ENCODE results near the gene CYP2E1. TPM values are rescaled to one million over a fixed set of nuclear protein-coding genes. Genes with fewer than 3 reads are reported as not detected.
"Not testable (repeated sequence)": the region's sequence is repeated elsewhere in the genome, so short reads cannot be mapped to it uniquely, and the experiment has no call there.

CYP2E1 gene
- total RNA-seq, 8 experiments from 2014 or later = 0.33 to 2.7 (median 1.3) TPM

DNA sequence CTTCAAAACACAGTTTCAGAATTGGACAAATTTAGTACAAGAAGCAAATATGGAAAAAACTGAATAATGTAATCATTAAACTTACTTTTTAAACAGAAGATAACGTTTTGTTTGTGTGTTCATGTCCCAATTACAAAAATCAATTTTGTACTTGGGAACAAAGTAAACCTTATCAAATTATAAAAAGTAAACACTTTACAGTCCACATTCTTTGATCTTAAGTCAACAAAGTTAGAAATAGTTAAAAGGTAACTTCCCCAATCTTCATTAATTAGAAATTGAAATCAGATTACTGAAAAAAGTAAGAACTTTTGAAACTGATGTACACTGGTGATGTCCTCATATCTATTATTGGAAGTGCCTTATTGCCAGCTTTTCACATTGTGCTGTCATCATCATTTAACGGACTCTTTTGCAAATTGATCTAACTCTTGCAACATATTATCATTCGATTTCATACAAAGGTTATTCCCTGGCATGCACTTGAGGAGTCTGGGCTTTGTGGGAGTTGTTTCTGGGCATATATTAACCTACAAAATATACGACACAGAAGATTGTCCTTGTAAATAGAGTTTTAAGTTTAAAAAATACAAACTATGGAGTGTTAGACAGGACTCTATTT lies 15.1 kb upstream of the CYP2E1 start:
- Histone ChIP-seq H3K4me3 (no peak overlapping the region), H3K27ac (no peak overlapping the region), H3K4me1 (replicated peaks in 1 of 2) (no peaks in the 10 kb centered on the region)
- in situ Hi-C loops (cut with MboI; ENCODE audit: low pct_unique_long_range_greater_than_20kb in 2 of 9, low sequenced_read_pairs in 9 of 9, unreplicated experiment in 9 of 9) = no loop called here
- ATAC-seq (replicated peaks in 6 of 8) = no peak
- WGBS, 10 experiments = 0 to 27% (median 15%) methylated on average over 2 to 4 of the region's 4 CpGs

DNA sequence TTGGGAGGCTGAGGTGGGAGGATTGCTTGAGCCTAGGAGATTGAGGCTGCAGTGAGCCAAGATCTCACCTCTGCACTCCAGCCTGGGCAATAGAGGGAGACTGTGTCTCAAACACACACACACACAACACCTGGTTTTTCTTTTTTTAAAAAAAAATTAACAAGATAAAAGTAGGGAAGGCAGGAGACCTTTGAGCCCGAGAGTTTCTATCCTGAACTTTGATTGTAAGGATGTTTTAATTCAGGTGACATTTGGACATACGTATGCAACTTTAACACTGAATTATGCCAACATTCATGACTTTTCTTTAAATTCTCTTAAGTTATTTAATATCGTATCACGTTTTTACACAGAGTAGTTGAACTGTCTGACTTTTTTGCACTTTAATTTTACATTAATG lies 11.7 kb upstream of the CYP2E1 start:
- Histone ChIP-seq H3K4me1 (replicated peaks in 1 of 2) (no peaks in the 10 kb centered on the region), H3K27ac (no peak overlapping the region), H3K4me3 (no peak overlapping the region)
- in situ Hi-C loops (cut with MboI; ENCODE audit: low pct_unique_long_range_greater_than_20kb in 2 of 9, low sequenced_read_pairs in 9 of 9, unreplicated experiment in 9 of 9) = no loop called here
- 0 to 69% (median 52%) methylated on average over 1 to 4 of the region's 4 CpGs for WGBS, 10 experiments
- ATAC-seq (replicated peaks in 6 of 8) = no peak

DNA sequence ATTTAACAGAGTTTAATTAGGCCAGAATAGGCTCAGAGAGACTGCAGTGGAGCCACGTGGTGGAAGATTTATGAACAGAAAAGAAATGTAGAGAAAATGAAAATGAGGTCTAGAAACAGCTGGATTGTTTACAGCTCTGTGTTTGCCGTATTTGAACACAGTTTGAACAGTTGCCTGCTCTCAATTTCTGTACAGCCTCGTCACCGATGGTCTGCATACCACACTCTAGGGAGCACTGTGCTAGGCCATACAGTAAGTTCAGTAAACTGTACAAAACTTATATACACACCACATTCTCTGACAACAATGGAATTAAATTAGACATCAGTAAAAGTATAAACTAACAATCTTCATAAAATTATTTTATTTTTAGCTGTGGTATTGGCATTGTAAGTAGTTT lies 11.1 kb upstream of the CYP2E1 start:
- 0 to 69% (median 28%) methylated on average over 1 to 4 of the region's 4 CpGs for WGBS, 10 experiments
- in situ Hi-C loops (cut with MboI; ENCODE audit: low pct_unique_long_range_greater_than_20kb in 2 of 9, low sequenced_read_pairs in 9 of 9, unreplicated experiment in 9 of 9) = no loop called here
- ATAC-seq (replicated peaks in 6 of 8) = no peak
- Histone ChIP-seq H3K4me3 (no peak overlapping the region), H3K4me1 (replicated peaks in 1 of 2) (no peaks in the 10 kb centered on the region), H3K27ac (no peak overlapping the region)

DNA sequence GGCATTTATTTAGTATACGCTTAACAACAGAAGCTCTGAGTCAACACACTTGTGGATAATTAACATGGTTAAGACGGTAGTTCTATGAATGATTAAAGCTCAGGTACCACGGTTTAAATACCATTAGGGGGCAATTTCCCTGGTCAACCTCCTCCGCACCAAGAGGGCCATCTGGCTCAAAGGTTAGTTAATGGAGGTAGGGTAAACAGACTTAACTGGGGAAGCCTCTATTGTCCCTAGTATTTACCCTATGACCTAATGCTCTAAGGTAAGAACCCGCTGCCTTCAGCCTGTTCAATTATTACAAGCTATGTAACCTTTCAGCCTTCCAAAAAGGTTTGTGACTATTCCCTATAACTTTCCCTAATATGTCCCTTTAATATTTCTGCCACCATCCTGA lies 8.6 kb upstream of the CYP2E1 start:
- WGBS, 10 experiments = 23 to 100% (median 54%) methylated on average over 1 to 5 of the region's 5 CpGs; no CpG with 5 or more reads in 2 of the 10 experiments
- in situ Hi-C loops (cut with MboI; ENCODE audit: low pct_unique_long_range_greater_than_20kb in 2 of 9, low sequenced_read_pairs in 9 of 9, unreplicated experiment in 9 of 9); H3K4me1 ChIP-seq (replicated peaks in 1 of 2); H3K4me3 ChIP-seq; ATAC-seq (replicated peaks in 6 of 8); H3K27ac ChIP-seq: not testable (repeated sequence)

DNA sequence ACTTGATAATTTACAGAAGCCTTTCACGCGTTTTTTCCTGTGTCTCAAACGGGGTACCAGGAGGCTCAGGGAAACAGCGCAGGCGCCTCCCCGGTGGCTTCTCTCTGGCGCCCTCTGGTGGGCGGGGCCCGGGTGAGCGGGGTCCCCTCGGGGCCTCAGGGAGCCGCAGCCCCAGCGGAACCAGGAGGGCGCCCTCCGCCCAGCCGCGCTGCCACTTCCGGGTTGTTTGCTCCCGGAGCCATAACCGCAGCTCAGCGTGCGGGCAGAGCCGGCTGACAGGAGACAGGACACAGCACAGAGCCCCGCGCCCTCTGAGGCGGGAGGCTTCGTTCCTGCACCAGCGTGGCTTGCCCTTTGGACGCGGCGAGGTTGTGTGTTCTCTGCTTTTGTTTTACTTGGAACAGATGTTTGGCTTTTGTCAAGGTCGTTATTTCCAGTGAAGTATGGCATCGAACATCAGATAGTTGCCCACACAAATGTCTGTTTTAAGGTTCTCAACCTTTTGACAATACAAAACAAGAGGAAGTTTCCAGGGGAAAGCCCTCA lies 6.9 kb upstream of the CYP2E1 start:
- peak in 4 of 8 experiments; percentile 16 to 99 (median 98) for ATAC-seq (replicated peaks in 6 of 8)
- Histone ChIP-seq H3K4me1 (replicated peaks in 1 of 2) (no peaks in the 10 kb centered on the region), H3K27ac (no peak overlapping the region), H3K4me3 (no peak overlapping the region)
- in situ Hi-C loops (cut with MboI; ENCODE audit: low pct_unique_long_range_greater_than_20kb in 2 of 9, low sequenced_read_pairs in 9 of 9, unreplicated experiment in 9 of 9) = no loop called here
- 0 to 82% (median 27%) methylated on average over 1 to 21 of the region's 33 CpGs; no CpG with 5 or more reads in 2 of the 10 experiments for WGBS, 10 experiments

DNA sequence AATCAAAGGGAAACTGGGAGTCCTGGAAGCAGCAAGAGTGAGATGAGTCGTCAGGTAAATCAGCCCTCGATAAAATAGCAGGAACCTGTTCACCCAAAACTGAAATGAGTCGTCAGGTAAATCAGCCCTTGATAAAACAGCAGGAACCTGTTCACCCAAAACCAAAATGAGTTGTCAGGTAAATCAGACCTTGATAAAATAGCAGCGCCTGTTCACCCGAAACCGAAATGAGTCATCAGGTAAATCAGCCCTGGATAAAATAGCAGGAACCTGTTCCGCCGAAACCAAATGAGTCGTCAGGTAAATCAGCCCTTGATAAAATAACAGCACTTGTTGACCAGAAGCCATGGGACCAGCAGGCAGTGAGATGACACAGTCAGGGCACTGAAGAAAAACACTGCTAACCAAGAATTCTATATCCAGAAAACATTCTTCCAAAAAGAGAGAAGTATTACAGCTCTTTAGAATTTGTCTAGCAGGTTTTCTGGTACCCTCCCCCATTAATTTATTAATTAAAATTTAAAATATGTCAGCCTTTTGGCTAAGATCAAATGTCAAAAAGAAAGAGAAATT lies 3.4 kb upstream of the CYP2E1 start:
- Histone ChIP-seq H3K27ac (no peak overlapping the region), H3K4me1 (replicated peaks in 1 of 2) (no peaks in the 10 kb centered on the region), H3K4me3 (no peak overlapping the region)
- ATAC-seq (replicated peaks in 6 of 8) = no peak
- WGBS, 10 experiments = 39 to 100% (median 73%) methylated on average over 2 to 9 of the region's 9 CpGs; no CpG with 5 or more reads in 1 of the 10 experiments
- in situ Hi-C loops (cut with MboI; ENCODE audit: low pct_unique_long_range_greater_than_20kb in 2 of 9, low sequenced_read_pairs in 9 of 9, unreplicated experiment in 9 of 9) = no loop called here

DNA sequence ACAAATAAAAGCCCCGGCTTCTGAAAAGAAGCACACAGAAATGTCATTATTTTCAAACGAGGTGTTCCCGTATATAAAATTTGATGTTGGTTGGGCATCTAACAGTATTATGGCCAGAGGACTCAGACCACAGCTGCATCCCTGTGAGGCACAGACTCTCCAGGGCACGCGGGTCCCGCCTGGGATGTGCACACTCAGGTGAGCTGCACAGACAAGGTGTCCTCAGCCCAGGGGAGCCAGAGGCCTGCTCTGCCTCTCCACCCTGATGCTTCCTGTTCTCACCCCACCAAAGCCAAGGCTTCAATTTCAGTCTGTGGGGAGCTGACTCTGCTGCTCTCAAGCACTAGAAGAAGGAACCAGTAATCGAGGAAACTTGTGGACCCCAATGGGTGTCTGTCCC lies 1.7 kb upstream of the CYP2E1 start:
- no peak overlapping the region for H3K27ac ChIP-seq
- in situ Hi-C loops (cut with MboI; ENCODE audit: low pct_unique_long_range_greater_than_20kb in 2 of 9, low sequenced_read_pairs in 9 of 9, unreplicated experiment in 9 of 9) = no loop called here
- 13 to 83% (median 63%) methylated on average over 1 to 6 of the region's 7 CpGs; no CpG with 5 or more reads in 3 of the 10 experiments for WGBS, 10 experiments
- no peaks in the 10 kb centered on the region for H3K4me1 ChIP-seq (replicated peaks in 1 of 2)
- no peak for ATAC-seq (replicated peaks in 6 of 8)
- no peak overlapping the region for H3K4me3 ChIP-seq

DNA sequence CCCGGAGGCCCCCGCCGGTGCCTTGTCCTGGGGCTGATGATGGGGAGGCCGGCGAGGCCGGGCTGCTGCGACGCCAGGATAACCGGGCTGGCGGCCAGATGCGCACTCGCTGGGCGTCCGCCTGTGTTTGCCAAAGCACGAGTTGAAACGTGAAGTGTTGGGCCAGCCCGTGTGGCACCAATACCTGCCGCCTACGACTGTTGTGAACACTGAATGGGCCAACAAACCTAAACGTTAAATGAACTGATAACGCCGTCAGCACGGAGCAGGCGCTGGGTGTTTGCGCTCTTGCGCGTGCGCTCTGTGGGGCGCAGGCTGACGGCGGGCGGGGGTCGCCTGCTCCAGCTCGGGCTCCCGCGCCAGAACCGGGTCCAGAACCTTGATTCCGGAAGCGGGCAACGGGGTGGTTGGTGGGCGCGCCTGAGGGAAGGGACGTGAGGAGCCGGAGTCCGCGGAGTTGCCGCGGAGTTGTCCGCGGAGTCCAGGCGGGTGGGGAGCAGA lies 658 bp downstream of the CYP2E1 start:
- ATAC-seq (replicated peaks in 6 of 8) = peak in 2 of 8 experiments; percentile 10 to 21
- no peaks in the 10 kb centered on the region for H3K4me1 ChIP-seq (replicated peaks in 1 of 2)
- 4 to 94% (median 78%) methylated on average over 3 to 22 of the region's 51 CpGs; no CpG with 5 or more reads in 4 of the 10 experiments for WGBS, 10 experiments
- no peak overlapping the region for H3K4me3 ChIP-seq
- in situ Hi-C loops (cut with MboI; ENCODE audit: low pct_unique_long_range_greater_than_20kb in 2 of 9, low sequenced_read_pairs in 9 of 9, unreplicated experiment in 9 of 9) = no loop called here
- H3K27ac ChIP-seq = no peak overlapping the region

DNA sequence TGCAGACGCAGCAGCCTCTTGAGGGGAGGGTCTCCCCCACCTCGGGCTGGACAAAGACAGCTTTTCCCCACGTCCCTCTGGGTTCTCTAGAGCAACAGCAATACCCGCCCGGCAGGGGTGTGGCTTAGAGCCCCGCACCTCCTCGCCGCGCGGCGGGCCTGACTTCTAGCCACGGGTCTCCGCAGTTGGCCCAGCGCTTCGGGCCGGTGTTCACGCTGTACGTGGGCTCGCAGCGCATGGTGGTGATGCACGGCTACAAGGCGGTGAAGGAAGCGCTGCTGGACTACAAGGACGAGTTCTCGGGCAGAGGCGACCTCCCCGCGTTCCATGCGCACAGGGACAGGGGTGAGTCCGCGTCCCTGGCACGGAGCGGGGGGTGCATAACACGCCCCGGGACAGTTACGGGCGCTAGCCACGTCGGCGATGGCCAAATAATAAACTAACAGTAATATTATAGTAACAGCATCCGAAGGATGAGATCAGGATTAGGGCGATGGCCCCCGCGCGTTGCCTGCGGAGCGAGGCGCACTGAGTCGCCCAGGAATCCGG lies 1.2 kb downstream of the CYP2E1 start:
- Histone ChIP-seq H3K27ac (no peak overlapping the region), H3K4me1 (replicated peaks in 1 of 2) (no peaks in the 10 kb centered on the region), H3K4me3 (no peak overlapping the region)
- ATAC-seq (replicated peaks in 6 of 8) = peak in 2 of 8 experiments; percentile 49 to 52
- 0 to 100% (median 86%) methylated on average over 2 to 31 of the region's 50 CpGs; no CpG with 5 or more reads in 4 of the 10 experiments for WGBS, 10 experiments
- in situ Hi-C loops (cut with MboI; ENCODE audit: low pct_unique_long_range_greater_than_20kb in 2 of 9, low sequenced_read_pairs in 9 of 9, unreplicated experiment in 9 of 9) = no loop called here

DNA sequence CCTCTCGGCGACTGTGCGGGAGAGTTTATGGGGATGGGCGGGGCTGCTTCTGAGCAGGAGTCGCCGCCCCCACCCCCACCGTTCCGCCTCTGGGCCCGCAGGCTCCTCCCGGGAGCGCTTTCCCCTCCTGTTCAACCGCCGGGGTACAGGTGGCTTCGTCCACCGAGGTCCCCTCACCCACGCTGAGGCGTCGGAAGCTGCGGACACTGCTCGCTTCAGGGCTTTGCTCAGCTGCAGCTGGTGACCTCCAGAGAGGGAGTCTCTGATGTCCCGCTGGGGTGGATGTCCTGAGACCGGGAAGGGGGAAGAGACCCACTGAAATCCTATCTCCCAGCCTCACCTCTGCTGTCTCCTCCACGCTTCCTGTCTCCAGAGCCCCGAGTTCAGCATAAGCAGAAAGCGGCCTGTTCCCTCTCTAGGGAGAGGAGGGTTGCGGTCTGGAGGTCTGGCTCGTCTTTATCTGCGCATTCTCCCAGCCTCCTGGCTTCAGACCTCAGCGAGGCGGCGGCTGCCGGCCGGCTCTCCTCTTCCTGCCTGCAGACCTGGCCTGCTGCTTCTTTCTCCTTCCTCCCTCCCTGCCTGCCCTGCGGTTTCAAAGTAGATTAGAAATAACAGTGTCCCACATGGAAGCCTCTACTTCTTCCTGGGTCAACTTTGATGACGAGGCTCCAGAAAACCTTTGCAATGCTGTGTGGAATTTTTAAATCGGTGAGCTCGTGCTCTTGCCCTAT lies 1.8 kb downstream of the CYP2E1 start:
- 0 to 100% (median 40%) methylated on average over 1 to 10 of the region's 37 CpGs; no CpG with 5 or more reads in 2 of the 10 experiments for WGBS, 10 experiments
- in situ Hi-C loops (cut with MboI; ENCODE audit: low pct_unique_long_range_greater_than_20kb in 2 of 9, low sequenced_read_pairs in 9 of 9, unreplicated experiment in 9 of 9) = no loop called here
- H3K4me1 ChIP-seq (replicated peaks in 1 of 2) = no peaks in the 10 kb centered on the region

DNA sequence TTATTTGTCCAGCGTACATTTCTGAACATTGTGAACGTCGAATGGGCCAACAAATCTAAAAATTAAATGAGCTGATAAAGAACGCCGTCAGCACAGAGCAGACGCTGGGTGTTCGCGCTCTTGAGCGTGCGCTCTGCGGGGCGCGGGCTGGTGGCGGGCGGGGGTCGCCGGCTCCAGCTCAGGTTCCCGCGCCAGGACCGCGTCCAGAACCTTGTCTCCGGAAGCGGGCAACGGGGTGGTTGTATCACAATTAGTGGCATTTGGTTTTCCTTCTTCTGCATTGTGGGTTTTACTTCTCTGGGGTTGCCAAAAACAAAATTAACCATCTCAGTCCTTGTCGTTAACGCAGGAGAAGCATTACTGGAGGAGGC lies 2.4 kb downstream of the CYP2E1 start:
- 0 to 90% (median 77%) methylated on average over 1 to 26 of the region's 26 CpGs; no CpG with 5 or more reads in 1 of the 10 experiments for WGBS, 10 experiments
- H3K4me3 ChIP-seq = no peak overlapping the region
- in situ Hi-C loops (cut with MboI; ENCODE audit: low pct_unique_long_range_greater_than_20kb in 2 of 9, low sequenced_read_pairs in 9 of 9, unreplicated experiment in 9 of 9) = no loop called here

More for the DNA sequence above, 1.8 kb downstream of the CYP2E1 start:
- no peak overlapping the region for H3K27ac ChIP-seq
- peak in 4 of 8 experiments; percentile 32 to 65 (median 51) for ATAC-seq (replicated peaks in 6 of 8)
- H3K4me3 ChIP-seq = no peak overlapping the region

DNA sequence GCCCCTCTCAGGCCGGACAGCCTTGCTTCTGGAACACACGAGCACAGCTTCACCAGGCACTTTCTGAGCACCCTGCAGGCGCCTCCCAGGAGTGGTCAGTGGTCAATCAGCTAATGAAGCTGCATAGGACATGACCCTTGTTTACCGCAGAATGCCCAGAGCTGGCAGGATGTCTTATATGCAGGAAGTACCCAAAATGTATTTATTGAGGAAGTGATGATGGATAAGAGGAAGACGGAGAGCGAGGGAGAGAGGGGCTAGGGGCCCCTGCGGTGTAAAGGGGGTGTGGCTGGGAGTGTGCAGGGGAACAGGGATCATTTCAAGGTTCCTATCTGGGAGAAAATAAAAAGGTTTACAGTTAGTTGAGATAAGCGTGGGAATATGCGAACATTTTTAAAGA lies 3.3 kb downstream of the CYP2E1 start:
- H3K4me3 ChIP-seq = no peak overlapping the region
- no peak for ATAC-seq (replicated peaks in 6 of 8)
- H3K4me1 ChIP-seq (replicated peaks in 1 of 2) = no peaks in the 10 kb centered on the region
- 31 to 60% (median 36%) methylated on average over 1 to 6 of the region's 9 CpGs; no CpG with 5 or more reads in 6 of the 10 experiments for WGBS, 10 experiments
- in situ Hi-C loops (cut with MboI; ENCODE audit: low pct_unique_long_range_greater_than_20kb in 2 of 9, low sequenced_read_pairs in 9 of 9, unreplicated experiment in 9 of 9) = no loop called here
- H3K27ac ChIP-seq = no peak overlapping the region

More for the DNA sequence above, 2.4 kb downstream of the CYP2E1 start:
- Histone ChIP-seq H3K27ac (no peak overlapping the region), H3K4me1 (replicated peaks in 1 of 2) (no peaks in the 10 kb centered on the region)
- no peak for ATAC-seq (replicated peaks in 6 of 8)

DNA sequence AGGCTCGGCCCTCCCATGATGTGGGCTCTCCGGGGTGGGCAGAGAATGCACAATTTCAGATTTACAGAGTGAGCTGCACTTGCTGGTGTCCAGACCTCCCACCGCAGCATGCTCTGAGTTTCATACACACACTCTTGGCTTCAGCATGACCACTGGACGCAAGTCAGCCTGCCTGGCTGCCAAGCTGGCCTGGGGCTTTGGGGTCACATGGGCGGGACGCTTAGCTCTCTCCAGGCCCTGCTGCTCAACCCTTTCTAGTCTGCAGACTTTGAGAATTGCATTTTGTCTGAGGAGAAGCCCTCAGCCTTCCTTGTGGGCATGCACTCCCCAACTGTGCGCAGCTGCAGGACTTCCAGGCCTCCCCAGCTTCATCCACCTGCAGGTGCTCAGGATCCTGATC lies 5.7 kb downstream of the CYP2E1 start:
- 0 to 57% (median 39%) methylated on average over 1 to 5 of the region's 7 CpGs; no CpG with 5 or more reads in 3 of the 10 experiments for WGBS, 10 experiments
- Histone ChIP-seq H3K27ac (no peak overlapping the region), H3K4me3 (no peak overlapping the region), H3K4me1 (replicated peaks in 1 of 2) (no peaks in the 10 kb centered on the region)
- ATAC-seq (replicated peaks in 6 of 8) = no peak
- in situ Hi-C loops (cut with MboI; ENCODE audit: low pct_unique_long_range_greater_than_20kb in 2 of 9, low sequenced_read_pairs in 9 of 9, unreplicated experiment in 9 of 9) = no loop called here

Data from motor neuron (in vitro differentiated cells).